ENCODE data around the gene CLDN1.

Gene CLDN1

DNA sequence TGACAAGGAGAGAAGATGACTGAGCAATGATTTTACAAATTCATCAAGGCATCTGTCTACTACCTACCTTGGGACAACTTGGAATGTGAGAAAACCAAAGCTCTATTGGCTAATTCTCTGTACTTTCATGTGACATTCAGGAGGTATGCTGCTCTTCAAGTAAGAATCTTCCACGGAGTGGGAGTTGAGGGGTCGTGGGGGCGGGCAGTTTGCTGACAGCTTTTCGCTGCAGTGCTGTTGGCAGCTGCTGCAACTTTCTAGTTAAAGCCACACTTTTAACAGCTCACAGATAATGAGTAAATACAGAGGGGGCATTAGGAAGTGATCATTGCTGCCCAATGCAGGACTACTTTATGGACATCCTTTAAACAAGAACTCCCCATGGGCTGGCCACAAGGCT, 22.3 kb downstream of the CLDN1 start:
- Histone ChIP-seq H3K79me2 (ENCODE audit: insufficient read depth, low read length) (no peaks in the 10 kb centered on the region), H3K27me3 (ENCODE audit: insufficient read depth, low read length) (no peaks in the 10 kb centered on the region), H3K9ac (ENCODE audit: low read length) (no peak overlapping the region), H3K36me3 (ENCODE audit: insufficient read depth, low read length) (no peaks in the 10 kb centered on the region), H3K4me1 (ENCODE audit: insufficient read depth, low read length, severe bottlenecking) (no peaks in the 10 kb centered on the region), H3K4me2 (ENCODE audit: low read length) (no peak overlapping the region), H3K9me3 (ENCODE audit: low read length) (no peaks in the 10 kb centered on the region), H3F3A (ENCODE audit: insufficient read depth, low read length) (no peaks in the 10 kb centered on the region), H3K4me3 (ENCODE audit: low read depth, low read length, poor library complexity, severe bottlenecking) (no peak overlapping the region), H2AFZ (ENCODE audit: low read length) (no peak overlapping the region), H3K27ac (ENCODE audit: low read depth, low read length, poor library complexity, severe bottlenecking) (no peak overlapping the region), H4K20me1 (ENCODE audit: insufficient read depth, low read length) (no peaks in the 10 kb centered on the region), H3K9me2 (ENCODE audit: low read depth, low read length) (no peaks in the 10 kb centered on the region)
- TF ChIP-seq, protein P1, sequence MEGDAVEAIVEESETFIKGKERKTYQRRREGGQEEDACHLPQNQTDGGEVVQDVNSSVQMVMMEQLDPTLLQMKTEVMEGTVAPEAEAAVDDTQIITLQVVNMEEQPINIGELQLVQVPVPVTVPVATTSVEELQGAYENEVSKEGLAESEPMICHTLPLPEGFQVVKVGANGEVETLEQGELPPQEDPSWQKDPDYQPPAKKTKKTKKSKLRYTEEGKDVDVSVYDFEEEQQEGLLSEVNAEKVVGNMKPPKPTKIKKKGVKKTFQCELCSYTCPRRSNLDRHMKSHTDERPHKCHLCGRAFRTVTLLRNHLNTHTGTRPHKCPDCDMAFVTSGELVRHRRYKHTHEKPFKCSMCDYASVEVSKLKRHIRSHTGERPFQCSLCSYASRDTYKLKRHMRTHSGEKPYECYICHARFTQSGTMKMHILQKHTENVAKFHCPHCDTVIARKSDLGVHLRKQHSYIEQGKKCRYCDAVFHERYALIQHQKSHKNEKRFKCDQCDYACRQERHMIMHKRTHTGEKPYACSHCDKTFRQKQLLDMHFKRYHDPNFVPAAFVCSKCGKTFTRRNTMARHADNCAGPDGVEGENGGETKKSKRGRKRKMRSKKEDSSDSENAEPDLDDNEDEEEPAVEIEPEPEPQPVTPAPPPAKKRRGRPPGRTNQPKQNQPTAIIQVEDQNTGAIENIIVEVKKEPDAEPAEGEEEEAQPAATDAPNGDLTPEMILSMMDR (IDR thresholded peaks at IDR 0.05; ENCODE audit: low read length) = no peak
- no peak for TF ChIP-seq EZH2 (IDR thresholded peaks at IDR 0.05; ENCODE audit: borderline replicate concordance, low read length)

DNA sequence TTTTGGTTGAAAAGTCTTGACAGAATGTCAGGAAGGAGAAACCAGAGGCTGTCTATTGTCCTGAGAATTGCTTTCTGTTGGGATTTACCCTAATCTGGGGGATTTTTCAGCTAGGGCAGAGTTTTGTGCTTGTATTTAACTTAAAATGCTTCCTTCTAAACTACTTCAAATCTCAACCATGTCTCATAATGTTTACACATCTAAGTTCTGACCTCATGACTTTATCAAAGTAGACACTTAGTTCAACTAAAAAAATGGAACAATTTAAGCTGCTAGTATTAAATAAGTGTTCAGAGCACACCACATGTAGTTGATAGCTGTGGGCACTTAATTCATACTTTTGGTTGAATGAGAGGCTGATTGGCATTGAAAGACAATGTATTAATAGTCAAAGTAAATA, 28.2 kb downstream of the CLDN1 start:
- H2AFZ ChIP-seq (ENCODE audit: low read length) = no peak overlapping the region
- H3K27ac ChIP-seq (ENCODE audit: low read depth, low read length, poor library complexity, severe bottlenecking) = no peak overlapping the region
- H3K9me3 ChIP-seq (ENCODE audit: low read length) = peaks cover 5% of the 10 kb centered on the region; the same call in 1 of the 2 replicates
- no peaks in the 10 kb centered on the region for H3K36me3 ChIP-seq (ENCODE audit: insufficient read depth, low read length)
- no peak for TF ChIP-seq EZH2 (IDR thresholded peaks at IDR 0.05; ENCODE audit: borderline replicate concordance, low read length)
- TF ChIP-seq, protein P1 (IDR thresholded peaks at IDR 0.05; ENCODE audit: low read length) = no peak
- H3K4me2 ChIP-seq (ENCODE audit: low read length) = no peak overlapping the region
- H3K79me2 ChIP-seq (ENCODE audit: insufficient read depth, low read length) = no peaks in the 10 kb centered on the region
- no peak overlapping the region for H3K9ac ChIP-seq (ENCODE audit: low read length)
- H3F3A ChIP-seq (ENCODE audit: insufficient read depth, low read length) = no peaks in the 10 kb centered on the region
- no peaks in the 10 kb centered on the region for H3K27me3 ChIP-seq (ENCODE audit: insufficient read depth, low read length)
- H3K9me2 ChIP-seq (ENCODE audit: low read depth, low read length) = no peaks in the 10 kb centered on the region
- H3K4me1 ChIP-seq (ENCODE audit: insufficient read depth, low read length, severe bottlenecking) = no peaks in the 10 kb centered on the region
- H4K20me1 ChIP-seq (ENCODE audit: insufficient read depth, low read length) = no peaks in the 10 kb centered on the region
- H3K4me3 ChIP-seq (ENCODE audit: low read depth, low read length, poor library complexity, severe bottlenecking) = no peak overlapping the region

DNA sequence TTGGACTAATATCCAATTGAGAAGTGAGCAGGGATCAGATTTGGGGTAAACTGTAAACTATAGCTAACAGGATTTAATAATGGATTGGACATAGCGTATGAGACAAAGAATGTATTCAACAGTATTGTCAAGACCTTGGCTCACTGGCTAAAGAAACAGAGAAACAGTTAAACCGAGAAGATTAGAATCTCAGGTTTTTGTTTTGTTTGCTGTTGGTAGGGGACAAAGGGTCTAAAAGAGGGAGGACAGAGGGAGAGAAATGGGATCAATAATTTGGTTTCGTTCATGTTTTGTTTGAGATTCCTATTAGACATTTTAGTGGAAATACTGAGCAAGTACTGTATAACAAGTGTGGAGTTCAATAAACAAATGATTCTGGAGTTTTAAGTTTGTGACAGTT, 28.6 kb downstream of the CLDN1 start:
- TF ChIP-seq, protein P1 (IDR thresholded peaks at IDR 0.05; ENCODE audit: low read length) = no peak
- no peak for TF ChIP-seq EZH2 (IDR thresholded peaks at IDR 0.05; ENCODE audit: borderline replicate concordance, low read length)
- Histone ChIP-seq H3K9me2 (ENCODE audit: low read depth, low read length) (no peaks in the 10 kb centered on the region), H3K27me3 (ENCODE audit: insufficient read depth, low read length) (no peaks in the 10 kb centered on the region), H4K20me1 (ENCODE audit: insufficient read depth, low read length) (no peaks in the 10 kb centered on the region), H3K4me1 (ENCODE audit: insufficient read depth, low read length, severe bottlenecking) (no peaks in the 10 kb centered on the region), H3K27ac (ENCODE audit: low read depth, low read length, poor library complexity, severe bottlenecking) (no peak overlapping the region), H3K4me2 (ENCODE audit: low read length) (no peak overlapping the region), H2AFZ (ENCODE audit: low read length) (no peak overlapping the region), H3K36me3 (ENCODE audit: insufficient read depth, low read length) (no peaks in the 10 kb centered on the region), H3K9ac (ENCODE audit: low read length) (no peak overlapping the region), H3K79me2 (ENCODE audit: insufficient read depth, low read length) (no peaks in the 10 kb centered on the region), H3K4me3 (ENCODE audit: low read depth, low read length, poor library complexity, severe bottlenecking) (no peak overlapping the region), H3F3A (ENCODE audit: insufficient read depth, low read length) (no peaks in the 10 kb centered on the region), H3K9me3 (ENCODE audit: low read length) (peaks cover 7% of the 10 kb centered on the region; the same call in 1 of the 2 replicates)
